K562 (cell line): ENCODE data around the gene TMEM30A. TPM values are rescaled to one million over a fixed set of nuclear protein-coding genes. Genes with fewer than 3 reads are reported as not detected.

Experiments used
- ARHGAP35 ChIP-seq: fragments of 450-650 bp; IDR thresholded peaks from 2 replicates; pipeline ENCODE4 v1.6.1; 2018; ENCODE audit not compliant: partially characterized antibody
- BRD4 ChIP-seq: fragments of 200-600 bp; sonication (generic); IDR thresholded peaks from 2 replicates; pipeline ENCODE4 v1.6.1; 2017; ENCODE audit warnings: inconsistent platforms
- CBX3 ChIP-seq, 2 experiments: IDR thresholded peaks; 1 replicate in 1 of 2; 2 replicates in 1 of 2; pipeline ENCODE4 v1.6.1; 2012; ENCODE audit warnings: inconsistent platforms in 2 of 2, low read length in 2 of 2, borderline replicate concordance in 1 of 2, control low read depth in 1 of 2
- CHAMP1 ChIP-seq: fragments of 450-650 bp; IDR thresholded peaks from 2 replicates; pipeline ENCODE4 v1.6.1; 2016; ENCODE audit warnings: mild to moderate bottlenecking
- FOXK2 ChIP-seq, 2 experiments: fragments of 450-650 bp; IDR thresholded peaks in 1 of 2; conservative IDR thresholded peaks in 1 of 2; 2 replicates each; pipeline ENCODE4 v1.6.1; 2016; ENCODE audit warnings: low read depth in 2 of 2, mild to moderate bottlenecking in 1 of 2
- HMBOX1 ChIP-seq: sonication (generic); IDR thresholded peaks from 2 replicates; pipeline ENCODE4 v1.6.1; 2016
- HNRNPK ChIP-seq: fragments of 200-400 bp; formaldehyde crosslinking; IDR thresholded peaks from one replicate; pipeline ENCODE4 v1.6.1; 2018; ENCODE audit warnings: mild to moderate bottlenecking, low read depth, low read length; ENCODE audit not compliant: poor library complexity, severe bottlenecking
- HOMEZ ChIP-seq: fragments of 250-450 bp; sonication (Bioruptor Pico); IDR thresholded peaks from 2 replicates; pipeline ENCODE4 v1.4.0; 2020; ENCODE audit warnings: mild to moderate bottlenecking, moderate library complexity
- KDM4B ChIP-seq, 2 experiments: fragments of 450-650 bp in 1 of 2; sonication (generic) in 1 of 2; IDR thresholded peaks; 2 replicates each; pipeline ENCODE4 v1.6.1; 2016 to 2017; ENCODE audit warnings: borderline replicate concordance in 2 of 2, antibody characterized with exemption in 1 of 2, low read depth in 1 of 2, mild to moderate bottlenecking in 1 of 2
- KLF1 ChIP-seq: fragments of 450-650 bp; IDR thresholded peaks from 2 replicates; pipeline ENCODE4 v1.6.1; 2016; ENCODE audit warnings: missing genetic modification characterization, missing compliant biosample characterization
- MAFK ChIP-seq: IDR thresholded peaks from 2 replicates; pipeline ENCODE4 v1.6.1; 2011; ENCODE audit warnings: low read length, improper control_type of control experiment
- MNT ChIP-seq, 2 experiments: fragments of 450-650 bp; conservative IDR thresholded peaks; 2 replicates each; pipeline ENCODE4 v1.6.1; 2017; ENCODE audit warnings: mild to moderate bottlenecking in 2 of 2, moderate library complexity in 2 of 2
- TAF7 ChIP-seq: fragments of 450-650 bp; IDR thresholded peaks from 2 replicates; pipeline ENCODE4 v1.6.1; 2016; ENCODE audit warnings: missing genetic modification characterization, missing compliant biosample characterization
- TAF9B ChIP-seq: fragments of 450-650 bp; IDR thresholded peaks from 2 replicates; pipeline ENCODE4 v1.6.1; 2018; ENCODE audit warnings: mild to moderate bottlenecking; ENCODE audit not compliant: partially characterized antibody
- THAP7 ChIP-seq: fragments of 250-450 bp; sonication (Bioruptor Pico); IDR thresholded peaks from 2 replicates; pipeline ENCODE4 v1.5.0; 2021
- VEZF1 ChIP-seq: fragments of 200-800 bp; sonication (Bioruptor generic); IDR thresholded peaks from 2 replicates; pipeline ENCODE4 v1.6.1; 2017; ENCODE audit warnings: missing genetic modification characterization, missing compliant biosample characterization
- polyA plus RNA-seq, 8 experiments: library from polyadenylated mRNA; depleted of rRNA in 4 of 8; stranded (reverse) in 5 of 8; unstranded in 3 of 8; fragments of >200 nt; fragmentation: Nextera tagmentation in 2 of 8; fragmentation: Illumina TruSeq in 1 of 8; extraction: Ambion mirVana in 2 of 8; extraction: Trizol in 1 of 8; gene quantifications; 2 replicates each; pipeline versions ENCODE4 v1.2.1 to v1.2.3, GENCODE V29; 2011 to 2014; ENCODE audit warnings: inconsistent platforms in 1 of 8, missing spikeins in 1 of 8
- total RNA-seq, 7 experiments: library from RNA; depleted of rRNA in 6 of 7; stranded (reverse); fragments of >200 nt in 6 of 7; fragmentation: Illumina TruSeq in 2 of 7; extraction: Trizol in 2 of 7; gene quantifications; 2 replicates each; pipeline versions ENCODE4 v1.2.1 to v1.2.3, GENCODE V29; 2011 to 2021; ENCODE audit warnings: low replicate concordance in 1 of 7

TMEM30A gene
- total and polyA plus RNA-seq, 9 of the 15 experiments (the other 6 are each of a cell fraction or from before 2014, with no cell fraction given) = 6.5 to 31.2 (median 16.3) TPM

- TF ChIP-seq VEZF1 (CRISPR knock-in tag) (peak; percentile 87), CHAMP1 (no peak), FOXK2 (conservative IDR thresholded peaks at IDR 0.05 in 1 of 2, IDR thresholded peaks at IDR 0.05 in 1 of 2; ENCODE audit: low read depth in 2 of 2) (peak; percentile 83 to 84), CBX3 (IDR thresholded peaks at IDR 0.05; ENCODE audit: borderline replicate concordance in 1 of 2, low read length in 2 of 2) (peak in 1 of 2 experiments; percentile 76; a peak in 2 of 3 replicates), MAFK (no peak), TAF9B (peak; percentile 68), KLF1 (0 out of 2 replicates have a peak, but pooled peaks have one; percentile 27), BRD4 (no peak), HOMEZ (CRISPR knock-in tag) (no peak), THAP7 (CRISPR knock-in tag) (no peak), KDM4B (IDR thresholded peaks at IDR 0.05; ENCODE audit: borderline replicate concordance in 2 of 2, low read depth in 1 of 2) (peak in 1 of 2 experiments; percentile 81; a peak in 1 of 4 replicates), TAF7 (tag) (no peak), HMBOX1 (no peak), HNRNPK (no peak), MNT (conservative IDR thresholded peaks at IDR 0.05) (peak; percentile 50 to 74), ARHGAP35 (no peak)
Measured at GRCh38 chr6:75284632-75285282, at the start of gene TMEM30A (continued).
